IMR-90 (cell line): ENCODE results near the gene MYO10. TPM values are rescaled to one million over a fixed set of nuclear protein-coding genes. Genes with fewer than 3 reads are reported as not detected.

ENCODE experiments used
- ATAC-seq: fragments of 200-7000 bp; cut with Tn5 transposase; 2 replicates; pipeline ENCODE4 v1.9.1; 2020; ENCODE audit warnings: low read depth, mild to moderate bottlenecking, moderate library complexity
- BruUV-seq: library from RNA; stranded (reverse); fragments of 400-500 nt; replicated peaks from 2 replicates; lab custom pipeline; 2021; lab: Mats Ljungman, UMichigan
- CTCF ChIA-PET: fragments of 300-600 bp; formaldehyde crosslinking; extraction: SDS; loops from one replicate; lab custom pipeline; 2021; ENCODE audit warnings: antibody characterized with exemption; lab: Yijun Ruan, JAX
- POLR2A ChIA-PET: fragments of 300-600 bp; sonication (Branson Sonifier 250); formaldehyde crosslinking; loops from one replicate; lab custom pipeline; 2022; ENCODE audit warnings: antibody characterized with exemption; ENCODE audit not compliant: unreplicated experiment; lab: Charles Lee
- DNase-seq: peaks from one replicate; pipeline ENCODE4 v3.0.0; 2013
- H2AFZ ChIP-seq: replicated peaks from 2 replicates; pipeline ENCODE3; 2013; ENCODE audit warnings: low read length, mild to moderate bottlenecking; ENCODE audit not compliant: poor library complexity
- H2AK5ac ChIP-seq: 2 replicates; pipeline ENCODE4 v1.6.1; 2013; ENCODE audit warnings: low read depth, low read length, inconsistent platforms
- H2AK9ac ChIP-seq: replicated peaks from 2 replicates; pipeline ENCODE3; 2013; ENCODE audit warnings: mild to moderate bottlenecking, low read depth, low read length, moderate library complexity; ENCODE audit not compliant: poor library complexity
- H2BK120ac ChIP-seq: 2 replicates; pipeline ENCODE4 v1.6.1; 2013; ENCODE audit warnings: low read depth, low read length, inconsistent platforms
- H2BK15ac ChIP-seq: 3 replicates; pipeline ENCODE4 v1.6.1; 2013; ENCODE audit warnings: low read depth, low read length, inconsistent platforms
- H2BK20ac ChIP-seq: 2 replicates; pipeline ENCODE4 v1.6.1; 2013; ENCODE audit warnings: low read depth, mild to moderate bottlenecking, inconsistent platforms, low read length, moderate library complexity
- H2BK5ac ChIP-seq: 2 replicates; pipeline ENCODE4 v1.6.1; 2013; ENCODE audit warnings: mild to moderate bottlenecking, low read depth, low read length, inconsistent platforms; ENCODE audit not compliant: poor library complexity, severe bottlenecking
- H3K14ac ChIP-seq: replicated peaks from 2 replicates; pipeline ENCODE4 v1.6.1; 2013; ENCODE audit warnings: low read depth, low read length, inconsistent platforms
- H3K18ac ChIP-seq: 2 replicates; pipeline ENCODE4 v1.6.1; 2013; ENCODE audit warnings: low read depth, low read length, control low read depth
- H3K23ac ChIP-seq: 2 replicates; pipeline ENCODE4 v1.6.1; 2013; ENCODE audit warnings: low read depth, low read length, inconsistent platforms
- H3K27ac ChIP-seq: 2 replicates; pipeline ENCODE4 v1.5.1; 2013; ENCODE audit warnings: mild to moderate bottlenecking, control low read depth, low read length; ENCODE audit not compliant: insufficient read depth
- H3K27me3 ChIP-seq: 2 replicates; pipeline ENCODE4 v1.6.1; 2013; ENCODE audit warnings: low read length; ENCODE audit not compliant: control insufficient read depth, insufficient read depth
- H3K36me3 ChIP-seq: 2 replicates; pipeline ENCODE4 v1.6.1; 2013; ENCODE audit warnings: low read length, mixed read lengths; ENCODE audit not compliant: control insufficient read depth, insufficient read depth
- H3K4ac ChIP-seq: 2 replicates; pipeline ENCODE4 v1.6.1; 2013; ENCODE audit warnings: low read depth, low read length, inconsistent platforms
- H3K4me1 ChIP-seq: 2 replicates; pipeline ENCODE4 v1.6.1; 2013; ENCODE audit warnings: low read length, mixed read lengths; ENCODE audit not compliant: control insufficient read depth, insufficient read depth
- H3K4me2 ChIP-seq: 2 replicates; pipeline ENCODE4 v1.6.1; 2013; ENCODE audit warnings: low read depth, mild to moderate bottlenecking, control low read depth, low read length, moderate library complexity
- H3K4me3 ChIP-seq: 2 replicates; pipeline ENCODE4 v1.5.1; 2013; ENCODE audit warnings: low read depth, mild to moderate bottlenecking, control low read depth, low read length, moderate library complexity; ENCODE audit not compliant: insufficient read depth
- H3K56ac ChIP-seq: 2 replicates; pipeline ENCODE4 v1.6.1; 2013; ENCODE audit warnings: low read length, inconsistent platforms; ENCODE audit not compliant: insufficient read depth; ENCODE audit errors: extremely low read depth
- H3K79me1 ChIP-seq, 2 experiments: 2 replicates each; pipeline ENCODE4 v1.6.1; 2013; ENCODE audit warnings: low read length in 2 of 2, inconsistent platforms in 1 of 2, low read depth in 1 of 2
- H3K9ac ChIP-seq: 2 replicates; pipeline ENCODE4 v1.6.1; 2013; ENCODE audit warnings: low read depth, low read length, control low read depth
- H3K9me1 ChIP-seq: 2 replicates; pipeline ENCODE4 v1.6.1; 2013; ENCODE audit warnings: low read length, inconsistent platforms; ENCODE audit not compliant: insufficient read depth
- H3K9me3 ChIP-seq: 2 replicates; pipeline ENCODE4 v1.6.1; 2013; ENCODE audit warnings: low read length; ENCODE audit not compliant: control insufficient read depth, insufficient read depth
- H4K20me1 ChIP-seq: 2 replicates; pipeline ENCODE4 v1.6.1; 2013; ENCODE audit warnings: low read length, inconsistent platforms; ENCODE audit not compliant: insufficient read depth
- H4K5ac ChIP-seq: 2 replicates; pipeline ENCODE4 v1.6.1; 2013; ENCODE audit warnings: mild to moderate bottlenecking, low read depth, low read length, control low read depth
- H4K8ac ChIP-seq, 2 experiments: 2 replicates each; pipeline ENCODE4 v1.6.1; 2013; ENCODE audit warnings: low read depth in 2 of 2, low read length in 2 of 2, control low read depth in 1 of 2, inconsistent platforms in 1 of 2
- H4K91ac ChIP-seq: 2 replicates; pipeline ENCODE4 v1.6.1; 2013; ENCODE audit warnings: low read depth, low read length, inconsistent platforms; ENCODE audit not compliant: insufficient read depth
- CEBPB ChIP-seq: IDR thresholded peaks from 2 replicates; pipeline ENCODE4 v1.6.1; 2012; ENCODE audit warnings: low read depth, low read length, improper control_type of control experiment
- CHD1 ChIP-seq: IDR thresholded peaks from 2 replicates; pipeline ENCODE4 v1.6.1; 2012; ENCODE audit warnings: low read depth, low read length, improper control_type of control experiment
- FOS ChIP-seq: fragments of 150-350 bp; IDR thresholded peaks from 2 replicates; pipeline ENCODE4 v1.6.1; 2016; ENCODE audit warnings: low read depth, low read length
- MAFK ChIP-seq: IDR thresholded peaks from 2 replicates; pipeline ENCODE4 v1.6.1; 2012; ENCODE audit warnings: low read depth, low read length, improper control_type of control experiment
- MAZ ChIP-seq: IDR thresholded peaks from 2 replicates; pipeline ENCODE4 v1.6.1; 2012; ENCODE audit warnings: low read depth, mild to moderate bottlenecking, low read length, improper control_type of control experiment, moderate library complexity, borderline replicate concordance
- MXI1 ChIP-seq: IDR thresholded peaks from 2 replicates; pipeline ENCODE4 v1.6.1; 2012; ENCODE audit warnings: low read depth, mild to moderate bottlenecking, low read length, moderate library complexity, borderline replicate concordance
- POLR2A ChIP-seq: IDR thresholded peaks from 2 replicates; pipeline ENCODE4 v1.6.1; 2012; ENCODE audit warnings: mild to moderate bottlenecking, low read depth, low read length
- WGBS, 2 experiments: methylation state at CpG; one replicate each; pipeline versions ENCODE4 v1.1.5 to v1.1.7; 2013; ENCODE audit warnings: missing lambda C conversion rate in 2 of 2; ENCODE audit not compliant: insufficient read length in 1 of 2; ENCODE audit errors: extremely low coverage in 2 of 2; 5-methylcytosine and 5-hydroxymethylcytosine counted together
- dilution Hi-C: fragments of 300-500 bp; cut with HindIII; formaldehyde crosslinking; loops from one replicate; pipeline ENCODE4 v1.14.3; 2018; ENCODE audit warnings: low sequenced_read_pairs; ENCODE audit not compliant: unreplicated experiment
- in situ Hi-C: fragments of 300-500 bp; cut with MboI; formaldehyde crosslinking; loops from 3 replicates; pipeline ENCODE4 v1.14.3; 2019; ENCODE audit warnings: low sequenced_read_pairs, inconsistent platforms, mixed read lengths
- intact Hi-C: fragments of 100-400 bp; cut with micrococcal nuclease; formaldehyde crosslinking; loops from 2 replicates; pipeline ENCODE4 v1.10.0; 2022
- polyA plus RNA-seq, 3 experiments: library from polyadenylated mRNA; depleted of rRNA; stranded (reverse); fragments of >200 nt; gene quantifications; 2 replicates each; pipeline ENCODE4 v1.2.3, GENCODE V29; 2012; ENCODE audit warnings: low replicate concordance in 1 of 3
- total RNA-seq: library from RNA; depleted of rRNA; stranded (reverse); fragments of >200 nt; gene quantifications from 2 replicates; pipeline ENCODE4 v1.2.3, GENCODE V29; 2012
- TF ChIP-seq, protein P1 (sequence below): fragments of 150-350 bp; IDR thresholded peaks from 2 replicates; pipeline ENCODE4 v1.6.1; 2017; ENCODE audit warnings: mild to moderate bottlenecking, antibody characterized with exemption, low read length, low read depth

MYO10 gene
- total and polyA plus RNA-seq, 2 of the 4 experiments (the other 2 are of a cell fraction) = 39.9 to 115 TPM

DNA sequence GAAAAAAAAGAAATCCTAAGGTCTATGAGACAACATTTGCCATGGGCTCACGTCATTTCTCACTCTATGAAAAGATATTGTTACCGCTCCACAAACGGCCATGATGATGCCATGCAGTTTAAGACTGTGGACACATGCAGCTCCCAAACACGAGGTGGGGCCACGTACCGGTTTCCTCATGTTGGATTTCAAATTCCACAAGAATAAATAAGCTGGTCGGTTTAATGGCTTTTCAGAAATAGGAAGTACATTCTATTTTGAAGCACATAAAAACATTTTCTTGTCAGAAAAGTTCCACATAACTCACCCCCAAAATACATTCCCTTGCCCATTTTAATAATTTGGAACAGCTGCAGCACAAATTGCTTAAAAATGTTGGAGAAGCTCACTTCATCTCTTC, 130.6 kb downstream of the MYO10 start:
- no peak overlapping the region for H4K8ac ChIP-seq
- WGBS, 2 experiments = 87% methylated on average over 3 of the region's 7 CpGs; no CpG with 5 or more reads in 1 of the 2 experiments
- ChIA-PET POLR2A (interaction anchor here (0.5 kb wide), 1 partner anchor 386 kb away, joined by 3 read pairs; no protein-coding TSS in a partner anchor), CTCF (no interaction called here)
- no peak overlapping the region for H3K14ac ChIP-seq
- H2BK15ac ChIP-seq = no peak overlapping the region
- no peaks in the 10 kb centered on the region for H3K9me3 ChIP-seq
- no TSS peak for BruUV-seq
- no peak overlapping the region for H2BK120ac ChIP-seq
- dilution Hi-C loops = no loop called here
- 0 out of 2 replicates have a peak, but pooled peaks cover 3% of the 10 kb centered on the region for H3K36me3 ChIP-seq
- in situ Hi-C loops = no loop called here
- peaks cover 18 to 81% of the 10 kb centered on the region in 2 experiments for H3K79me1 ChIP-seq
- H2BK20ac ChIP-seq = no peak overlapping the region
- TF ChIP-seq, protein P1, sequence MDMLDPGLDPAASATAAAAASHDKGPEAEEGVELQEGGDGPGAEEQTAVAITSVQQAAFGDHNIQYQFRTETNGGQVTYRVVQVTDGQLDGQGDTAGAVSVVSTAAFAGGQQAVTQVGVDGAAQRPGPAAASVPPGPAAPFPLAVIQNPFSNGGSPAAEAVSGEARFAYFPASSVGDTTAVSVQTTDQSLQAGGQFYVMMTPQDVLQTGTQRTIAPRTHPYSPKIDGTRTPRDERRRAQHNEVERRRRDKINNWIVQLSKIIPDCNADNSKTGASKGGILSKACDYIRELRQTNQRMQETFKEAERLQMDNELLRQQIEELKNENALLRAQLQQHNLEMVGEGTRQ = no peak
- TF ChIP-seq CEBPB (no peak), CHD1 (no peak), MAZ (no peak), MAFK (no peak), MXI1 (no peak), POLR2A (no peak), FOS (no peak)
- no peak overlapping the region for H2AFZ ChIP-seq
- H3K4me2 ChIP-seq = no peak overlapping the region
- H3K9ac ChIP-seq = no peak overlapping the region
- no peak overlapping the region for H3K23ac ChIP-seq
- H3K9me1 ChIP-seq = peaks cover 35% of the 10 kb centered on the region
- H4K20me1 ChIP-seq = peaks cover 96% of the 10 kb centered on the region
- H3K27ac ChIP-seq = no peak overlapping the region
- H3K18ac ChIP-seq = no peak overlapping the region
- no peak overlapping the region for H3K56ac ChIP-seq
- ATAC-seq = no peak
- no peak overlapping the region for H2AK9ac ChIP-seq
- H3K4me3 ChIP-seq = no peak overlapping the region
- H4K91ac ChIP-seq = no peak overlapping the region
- no peak for DNase-seq
- intact Hi-C loops = no loop called here
- no peak overlapping the region for H2BK5ac ChIP-seq
- H4K5ac ChIP-seq = no peak overlapping the region
- peaks cover 16% of the 10 kb centered on the region for H3K4me1 ChIP-seq
- no peaks in the 10 kb centered on the region for H3K27me3 ChIP-seq
- no peak overlapping the region for H2AK5ac ChIP-seq
- no peak overlapping the region for H3K4ac ChIP-seq
